Neural crest cell (in vitro differentiated cells): ENCODE results near the gene GALNT5. TPM values are rescaled to one million over a fixed set of nuclear protein-coding genes. Genes with fewer than 3 reads are reported as not detected.

ENCODE experiments used
- DNase-seq: peaks from one replicate; pipeline ENCODE4 v3.0.0; 2021; ENCODE audit warnings: low read depth, mixed read lengths, low spot score
- H3K27ac Mint-ChIP-seq: one replicate; pipeline ENCODE4 v1.8.0; 2021; ENCODE audit warnings: mild to moderate bottlenecking, mixed read lengths; ENCODE audit not compliant: unreplicated experiment
- H3K27me3 Mint-ChIP-seq: 2 replicates; pipeline ENCODE4 v1.8.0; 2021; ENCODE audit warnings: low read depth, mild to moderate bottlenecking, mixed read lengths
- H3K36me3 Mint-ChIP-seq: 2 replicates; pipeline ENCODE4 v1.8.0; 2021; ENCODE audit warnings: low read depth, mild to moderate bottlenecking, mixed read lengths
- H3K4me1 Mint-ChIP-seq: 2 replicates; pipeline ENCODE4 v1.8.0; 2021; ENCODE audit warnings: mixed read lengths
- H3K4me3 Mint-ChIP-seq: one replicate; pipeline ENCODE4 v1.8.0; 2021; ENCODE audit warnings: mild to moderate bottlenecking, mixed read lengths
- H3K9me3 Mint-ChIP-seq: 2 replicates; pipeline ENCODE4 v1.8.0; 2021; ENCODE audit warnings: mixed read lengths
- total RNA-seq: library from RNA; stranded (reverse); gene quantifications from 2 replicates; pipeline ENCODE4 v1.2.1, GENCODE V29; 2021
- TF ChIP-seq, protein P1 (sequence below): fragments of 200-600 bp; sonication (generic); conservative IDR thresholded peaks from 2 replicates; pipeline ENCODE4 v1.5.0; 2021; ENCODE audit warnings: antibody characterized with exemption, mild to moderate bottlenecking

The GALNT5 gene
- total RNA-seq, 1 donor from 2014 or later = 0.12 TPM

DNA sequence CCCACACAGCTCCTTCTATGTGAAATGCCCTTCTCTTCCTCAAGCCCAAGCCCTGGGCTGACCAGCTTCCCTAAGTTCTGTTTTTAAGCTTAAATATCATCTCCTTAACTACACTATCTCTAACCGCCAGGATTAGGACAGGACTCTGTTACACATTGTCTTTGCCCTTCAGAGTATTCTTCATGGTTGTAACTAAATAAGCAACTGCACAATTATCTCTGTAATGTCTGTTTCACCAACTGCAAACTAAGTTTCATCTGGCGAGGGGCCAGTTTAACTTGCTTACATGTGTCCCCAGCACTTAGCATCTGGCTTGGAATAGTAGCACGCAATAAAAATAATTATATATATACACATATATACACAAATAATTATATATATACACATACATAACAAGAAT, 69.2 kb downstream of the GALNT5 start:
- TF ChIP-seq, protein P1, sequence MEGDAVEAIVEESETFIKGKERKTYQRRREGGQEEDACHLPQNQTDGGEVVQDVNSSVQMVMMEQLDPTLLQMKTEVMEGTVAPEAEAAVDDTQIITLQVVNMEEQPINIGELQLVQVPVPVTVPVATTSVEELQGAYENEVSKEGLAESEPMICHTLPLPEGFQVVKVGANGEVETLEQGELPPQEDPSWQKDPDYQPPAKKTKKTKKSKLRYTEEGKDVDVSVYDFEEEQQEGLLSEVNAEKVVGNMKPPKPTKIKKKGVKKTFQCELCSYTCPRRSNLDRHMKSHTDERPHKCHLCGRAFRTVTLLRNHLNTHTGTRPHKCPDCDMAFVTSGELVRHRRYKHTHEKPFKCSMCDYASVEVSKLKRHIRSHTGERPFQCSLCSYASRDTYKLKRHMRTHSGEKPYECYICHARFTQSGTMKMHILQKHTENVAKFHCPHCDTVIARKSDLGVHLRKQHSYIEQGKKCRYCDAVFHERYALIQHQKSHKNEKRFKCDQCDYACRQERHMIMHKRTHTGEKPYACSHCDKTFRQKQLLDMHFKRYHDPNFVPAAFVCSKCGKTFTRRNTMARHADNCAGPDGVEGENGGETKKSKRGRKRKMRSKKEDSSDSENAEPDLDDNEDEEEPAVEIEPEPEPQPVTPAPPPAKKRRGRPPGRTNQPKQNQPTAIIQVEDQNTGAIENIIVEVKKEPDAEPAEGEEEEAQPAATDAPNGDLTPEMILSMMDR = no peak
- H3K9me3 Mint-ChIP-seq = no peaks in the 10 kb centered on the region
- H3K36me3 Mint-ChIP-seq = no peaks in the 10 kb centered on the region
- peaks cover 51% of the 10 kb centered on the region for H3K27me3 Mint-ChIP-seq
- no peak overlapping the region for H3K27ac Mint-ChIP-seq
- no peak for DNase-seq
- no peak overlapping the region for H3K4me3 Mint-ChIP-seq
- H3K4me1 Mint-ChIP-seq = peaks cover 16% of the 10 kb centered on the region

DNA sequence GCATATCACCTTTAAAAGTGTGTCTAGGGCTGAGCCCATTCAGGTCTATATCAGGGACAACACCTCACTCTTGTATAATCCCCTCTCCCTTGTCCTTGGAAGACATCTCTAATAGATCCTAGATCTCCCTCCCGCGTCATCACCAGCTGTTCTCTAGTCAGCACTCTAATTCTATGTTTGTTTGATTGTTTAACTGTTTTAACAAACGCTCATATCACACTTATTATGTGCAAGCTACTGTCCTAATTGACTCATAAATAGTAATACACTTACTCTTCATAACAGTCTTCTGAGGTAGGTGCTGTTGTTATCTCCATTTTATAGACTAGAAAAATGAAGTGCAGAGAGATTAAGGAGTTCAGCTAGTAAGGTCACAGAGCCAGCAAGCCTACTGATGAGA, 69.7 kb downstream of the GALNT5 start:
- Mint-ChIP-seq H3K4me1 (peaks cover 15% of the 10 kb centered on the region), H3K9me3 (no peaks in the 10 kb centered on the region), H3K27me3 (peaks cover 50% of the 10 kb centered on the region), H3K27ac (no peak overlapping the region), H3K36me3 (no peaks in the 10 kb centered on the region), H3K4me3 (no peak overlapping the region)
- DNase-seq = no peak
- TF ChIP-seq, protein P1 = no peak

GRCh38 chr2:157327621-157328500, 70.4 kb downstream of the GALNT5 start:
- Mint-ChIP-seq H3K9me3 (no peaks in the 10 kb centered on the region), H3K27me3 (peaks cover 46% of the 10 kb centered on the region), H3K4me1 (peaks cover 15% of the 10 kb centered on the region), H3K27ac (no peak overlapping the region), H3K4me3 (no peak overlapping the region), H3K36me3 (no peaks in the 10 kb centered on the region)
- peak; percentile 77 for DNase-seq
- TF ChIP-seq, protein P1 = peak; percentile 86

DNA sequence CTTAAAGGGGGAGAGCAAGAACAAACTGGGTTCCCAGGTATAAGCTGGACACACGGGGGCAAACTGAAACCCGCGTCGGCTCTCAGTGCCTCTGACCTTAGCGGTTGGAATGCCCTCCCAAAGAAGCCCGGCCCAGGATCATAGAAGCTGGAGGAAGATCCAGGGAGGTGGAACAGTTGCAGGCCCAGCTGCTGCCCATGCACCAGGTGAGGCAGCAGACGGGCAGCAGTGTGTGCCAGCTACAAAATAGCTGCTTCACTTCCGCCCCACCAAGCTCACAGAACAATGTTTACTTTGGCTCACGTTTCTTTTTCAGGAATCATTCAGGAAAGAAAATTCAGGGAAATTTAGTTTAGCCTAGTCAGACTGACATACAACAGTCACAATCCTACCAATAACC, 72.0 kb downstream of the GALNT5 start:
- TF ChIP-seq, protein P1 = no peak
- DNase-seq = no peak
- H3K27ac Mint-ChIP-seq = no peak overlapping the region
- peaks cover 40% of the 10 kb centered on the region for H3K27me3 Mint-ChIP-seq
- no peaks in the 10 kb centered on the region for H3K9me3 Mint-ChIP-seq
- no peaks in the 10 kb centered on the region for H3K36me3 Mint-ChIP-seq
- no peak overlapping the region for H3K4me3 Mint-ChIP-seq
- peaks cover 15% of the 10 kb centered on the region for H3K4me1 Mint-ChIP-seq

DNA sequence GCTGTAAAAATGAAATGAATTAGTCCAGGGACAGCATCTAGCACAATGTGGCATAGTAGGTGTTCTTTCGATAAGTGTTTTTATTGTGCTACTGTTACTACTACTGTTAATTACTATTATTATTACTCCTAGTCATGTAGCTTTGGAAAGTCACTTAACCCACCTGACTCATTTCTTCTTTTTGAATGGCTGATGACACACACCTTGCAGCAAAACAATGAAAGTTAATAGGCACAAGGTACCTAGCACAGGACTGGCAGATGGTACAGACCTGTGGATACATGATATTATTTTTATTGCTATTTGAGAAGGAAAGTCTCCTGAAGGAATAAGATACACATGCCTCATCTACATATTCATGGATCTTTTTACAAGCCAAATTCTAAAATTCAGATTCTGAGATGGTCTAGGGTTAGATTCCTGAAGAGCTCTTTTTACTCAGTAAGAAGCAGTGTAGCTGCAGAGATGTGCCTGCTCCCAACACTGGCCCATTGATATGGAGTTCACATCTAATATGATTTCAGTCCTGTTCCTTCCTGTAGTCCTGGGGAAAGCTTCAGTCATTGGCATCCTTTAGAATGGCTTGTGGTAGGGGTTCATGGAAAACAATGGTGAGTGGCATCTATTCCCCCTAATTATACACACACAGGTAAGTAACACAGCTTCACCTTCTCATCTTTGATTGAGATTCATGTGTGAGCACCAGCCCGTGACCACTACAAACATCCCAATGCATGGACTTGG, 76.0 kb downstream of the GALNT5 start:
- no peak overlapping the region for H3K4me3 Mint-ChIP-seq
- DNase-seq = no peak
- H3K36me3 Mint-ChIP-seq = no peaks in the 10 kb centered on the region
- no peak overlapping the region for H3K27ac Mint-ChIP-seq
- H3K4me1 Mint-ChIP-seq = no peaks in the 10 kb centered on the region
- TF ChIP-seq, protein P1 = no peak
- H3K27me3 Mint-ChIP-seq = peaks cover 23% of the 10 kb centered on the region
- no peaks in the 10 kb centered on the region for H3K9me3 Mint-ChIP-seq
